Esophagus (tissue), 2 donors: ENCODE results near the gene DOP1A. TPM values are rescaled to one million over a fixed set of nuclear protein-coding genes. Genes with fewer than 3 reads are reported as not detected.

ENCODE experiments used
- H3K27ac ChIP-seq, 2 donors: one replicate each; pipeline ENCODE4 v1.5.1; 2013; ENCODE audit warnings: low read depth in 2 of 2, mild to moderate bottlenecking in 2 of 2, inconsistent platforms in 1 of 2, low read length in 1 of 2, moderate library complexity in 1 of 2
- H3K27me3 ChIP-seq, 2 donors: one replicate each; pipeline ENCODE4 v1.6.1; 2013; ENCODE audit warnings: low read length in 2 of 2, control low read depth in 1 of 2, mild to moderate bottlenecking in 1 of 2; ENCODE audit not compliant: insufficient read depth in 2 of 2, control insufficient read depth in 1 of 2
- H3K36me3 ChIP-seq, 2 donors: one replicate each; pipeline ENCODE4 v1.6.1; 2013; ENCODE audit warnings: low read length in 1 of 2; ENCODE audit not compliant: control insufficient read depth in 2 of 2, insufficient read depth in 2 of 2
- H3K4me1 ChIP-seq, 2 donors: one replicate each; pipeline ENCODE4 v1.6.1; 2013; ENCODE audit warnings: low read length in 1 of 2; ENCODE audit not compliant: control insufficient read depth in 2 of 2, insufficient read depth in 2 of 2
- H3K4me3 ChIP-seq, 2 donors: one replicate each; pipeline ENCODE4 v1.5.1; 2013; ENCODE audit warnings: low read length in 2 of 2, mild to moderate bottlenecking in 2 of 2, low read depth in 1 of 2, moderate library complexity in 1 of 2
- H3K9me3 ChIP-seq, 2 donors: one replicate each; pipeline ENCODE4 v1.6.1; 2013; ENCODE audit warnings: mild to moderate bottlenecking in 2 of 2, low read depth in 1 of 2, low read length in 1 of 2, moderate library complexity in 1 of 2; ENCODE audit not compliant: control insufficient read depth in 2 of 2, insufficient read depth in 1 of 2
- WGBS, 2 donors: extraction: QIAGEN DNeasy Blood & Tissue Kit; methylation state at CpG; one replicate each; pipeline ENCODE4 v1.1.7; 2013; 5-methylcytosine and 5-hydroxymethylcytosine counted together
- polyA plus RNA-seq, 2 donors: library from polyadenylated mRNA; stranded (reverse); fragments of 200-250 nt; gene quantifications; one replicate each; pipeline ENCODE4 v1.2.3, GENCODE V29; 2013
- donor health status: healthy with polysubstance abuse.
- donor health status: Bipolar disorder and iron deficiency.

DOP1A gene
- polyA plus RNA-seq, 2 donors: 5.8 to 6.0 TPM

GRCh38 chr6:83113258-83113657 lies 45.8 kb downstream of the DOP1A start:
- 77 to 87% methylated on average over 4 of the region's 4 CpGs for WGBS, 2 donors
- peaks cover 0 to 2% of the 10 kb centered on the region in 2 donors for H3K36me3 ChIP-seq
- H3K9me3 ChIP-seq: no peaks in the 10 kb centered on the region
- H3K27me3 ChIP-seq: no peaks in the 10 kb centered on the region
- no peak overlapping the region for H3K27ac ChIP-seq
- H3K4me1 ChIP-seq: no peaks in the 10 kb centered on the region
- H3K4me3 ChIP-seq: no peak overlapping the region

GRCh38 chr6:83114164-83114563 lies 46.7 kb downstream of the DOP1A start:
- no peaks in the 10 kb centered on the region for H3K9me3 ChIP-seq
- WGBS, 2 donors: 51 to 69% methylated on average over 1 of the region's 1 CpG
- H3K27ac ChIP-seq: no peak overlapping the region
- no peak overlapping the region for H3K4me3 ChIP-seq
- H3K36me3 ChIP-seq: peaks cover 0 to 2% of the 10 kb centered on the region in 2 donors
- no peaks in the 10 kb centered on the region for H3K27me3 ChIP-seq
- H3K4me1 ChIP-seq: no peaks in the 10 kb centered on the region

- H3K27me3 ChIP-seq: no peaks in the 10 kb centered on the region
- no peak overlapping the region for H3K4me3 ChIP-seq
- no peaks in the 10 kb centered on the region for H3K4me1 ChIP-seq
- H3K9me3 ChIP-seq: no peaks in the 10 kb centered on the region
- H3K27ac ChIP-seq: no peak overlapping the region
- WGBS, 2 donors: 89 to 97% methylated on average over 1 of the region's 1 CpG
- H3K36me3 ChIP-seq: peaks cover 0 to 2% of the 10 kb centered on the region in 2 donors
These were observed 50.3 kb downstream of the DOP1A start for GRCh38 chr6:83117802-83118201.

- H3K36me3 ChIP-seq: peaks cover 0 to 2% of the 10 kb centered on the region in 2 donors
- 96% methylated on average over 2 of the region's 2 CpGs for WGBS, 2 donors
- H3K27ac ChIP-seq: no peak overlapping the region
- H3K4me3 ChIP-seq: no peak overlapping the region
- H3K4me1 ChIP-seq: no peaks in the 10 kb centered on the region
- H3K27me3 ChIP-seq: no peaks in the 10 kb centered on the region
- no peaks in the 10 kb centered on the region for H3K9me3 ChIP-seq
These were observed 52.4 kb downstream of the DOP1A start for GRCh38 chr6:83119742-83120300.

- Histone ChIP-seq H3K9me3 (no peaks in the 10 kb centered on the region), H3K4me1 (no peaks in the 10 kb centered on the region), H3K27ac (no peak overlapping the region), H3K27me3 (no peaks in the 10 kb centered on the region), H3K36me3 (peaks cover 3 to 12% of the 10 kb centered on the region in 2 donors), H3K4me3 (no peak overlapping the region)
- WGBS, 2 donors: 95 to 96% methylated on average over 3 of the region's 3 CpGs
These were observed 57.1 kb downstream of the DOP1A start for GRCh38 chr6:83124553-83124952.

- H3K27ac ChIP-seq: no peak overlapping the region
- no peaks in the 10 kb centered on the region for H3K27me3 ChIP-seq
- no peak overlapping the region for H3K4me3 ChIP-seq
- H3K36me3 ChIP-seq: peaks cover 7 to 14% of the 10 kb centered on the region in 2 donors
- H3K9me3 ChIP-seq: no peaks in the 10 kb centered on the region
- no peaks in the 10 kb centered on the region for H3K4me1 ChIP-seq
These were observed 58.0 kb downstream of the DOP1A start for GRCh38 chr6:83125425-83125824.

GRCh38 chr6:83126223-83126622 lies 58.8 kb downstream of the DOP1A start:
- Histone ChIP-seq H3K27me3 (no peaks in the 10 kb centered on the region), H3K4me3 (no peak overlapping the region), H3K9me3 (no peaks in the 10 kb centered on the region), H3K36me3 (peaks cover 7 to 14% of the 10 kb centered on the region in 2 donors), H3K27ac (no peak overlapping the region), H3K4me1 (no peaks in the 10 kb centered on the region)
- WGBS, 2 donors: 98 to 100% methylated on average over 2 of the region's 2 CpGs

GRCh38 chr6:83126807-83127206 lies 59.3 kb downstream of the DOP1A start:
- H3K4me3 ChIP-seq: no peak overlapping the region
- peaks cover 7 to 14% of the 10 kb centered on the region in 2 donors for H3K36me3 ChIP-seq
- H3K4me1 ChIP-seq: no peaks in the 10 kb centered on the region
- WGBS, 2 donors: 95 to 96% methylated on average over 5 of the region's 5 CpGs
- no peaks in the 10 kb centered on the region for H3K9me3 ChIP-seq
- no peak overlapping the region for H3K27ac ChIP-seq
- no peaks in the 10 kb centered on the region for H3K27me3 ChIP-seq

- Histone ChIP-seq H3K27ac (no peak overlapping the region), H3K9me3 (no peaks in the 10 kb centered on the region), H3K4me3 (no peak overlapping the region), H3K4me1 (no peaks in the 10 kb centered on the region), H3K27me3 (no peaks in the 10 kb centered on the region), H3K36me3 (peaks cover 7 to 14% of the 10 kb centered on the region in 2 donors)
- 92 to 94% methylated on average over 5 of the region's 5 CpGs for WGBS, 2 donors
These were observed 59.8 kb downstream of the DOP1A start for GRCh38 chr6:83127258-83127657.

- Histone ChIP-seq H3K4me3 (no peak overlapping the region), H3K9me3 (no peaks in the 10 kb centered on the region), H3K36me3 (peaks cover 7 to 14% of the 10 kb centered on the region in 2 donors), H3K4me1 (no peaks in the 10 kb centered on the region), H3K27ac (no peak overlapping the region), H3K27me3 (no peaks in the 10 kb centered on the region)
- WGBS, 2 donors: 97 to 99% methylated on average over 2 of the region's 2 CpGs
These were observed 60.5 kb downstream of the DOP1A start for GRCh38 chr6:83127976-83128375.
